Cardiac muscle cell (in vitro differentiated cells and primary cell): ENCODE results near the gene C1orf94. TPM values are rescaled to one million over a fixed set of nuclear protein-coding genes. Genes with fewer than 3 reads are reported as not detected.

Experiments
- DNase-seq, 2 donors: peaks; one replicate each; pipeline versions ENCODE4 v3.0.0 to v3.0.0-alpha.2; 2010 to 2017; ENCODE audit warnings: low read depth in 1 of 2, low spot score in 1 of 2
- H3K27ac ChIP-seq: fragments of 200-600 bp; sonication (generic); 2 replicates; pipeline ENCODE4 v1.5.1; 2016
- H3K27me3 ChIP-seq: fragments of 200-600 bp; sonication (generic); 2 replicates; pipeline ENCODE4 v1.6.0; 2016; ENCODE audit warnings: control low read depth
- H3K36me3 ChIP-seq: fragments of 200-600 bp; sonication (generic); 2 replicates; pipeline ENCODE4 v1.5.1; 2016; ENCODE audit warnings: control low read depth
- H3K4me1 ChIP-seq: fragments of 200-600 bp; sonication (generic); 2 replicates; pipeline ENCODE4 v1.8.1; 2017; ENCODE audit warnings: low read depth, mild to moderate bottlenecking, mixed run types
- H3K4me3 ChIP-seq: fragments of 200-600 bp; sonication (generic); 2 replicates; pipeline ENCODE4 v1.5.1; 2016; ENCODE audit warnings: mild to moderate bottlenecking
- H3K9me3 ChIP-seq: fragments of 200-600 bp; sonication (generic); 2 replicates; pipeline ENCODE4 v1.5.1; 2017; ENCODE audit warnings: low read depth, mild to moderate bottlenecking, control low read depth
- polyA plus RNA-seq: library from polyadenylated mRNA; unstranded; fragments of >200 nt; fragmentation: Nextera tagmentation; extraction: Ambion mirVana; gene quantifications from 2 replicates; pipeline ENCODE4 v1.2.1, GENCODE V29; 2016
- total RNA-seq: library from RNA; depleted of rRNA; stranded (reverse); fragments of >200 nt; gene quantifications from 2 replicates; pipeline ENCODE4 v1.2.3, GENCODE V29; 2016
- TF ChIP-seq, protein P1 (sequence below): IDR thresholded peaks from 2 replicates; pipeline ENCODE4 v1.5.1; 2012; ENCODE audit warnings: low read depth, mild to moderate bottlenecking, low read length

C1orf94 gene
- total and polyA plus RNA-seq, 2 experiments from 2014 or later = not detected

- no peaks in the 10 kb centered on the region for H3K4me1 ChIP-seq
- H3K4me3 ChIP-seq = no peak overlapping the region
- TF ChIP-seq, protein P1, sequence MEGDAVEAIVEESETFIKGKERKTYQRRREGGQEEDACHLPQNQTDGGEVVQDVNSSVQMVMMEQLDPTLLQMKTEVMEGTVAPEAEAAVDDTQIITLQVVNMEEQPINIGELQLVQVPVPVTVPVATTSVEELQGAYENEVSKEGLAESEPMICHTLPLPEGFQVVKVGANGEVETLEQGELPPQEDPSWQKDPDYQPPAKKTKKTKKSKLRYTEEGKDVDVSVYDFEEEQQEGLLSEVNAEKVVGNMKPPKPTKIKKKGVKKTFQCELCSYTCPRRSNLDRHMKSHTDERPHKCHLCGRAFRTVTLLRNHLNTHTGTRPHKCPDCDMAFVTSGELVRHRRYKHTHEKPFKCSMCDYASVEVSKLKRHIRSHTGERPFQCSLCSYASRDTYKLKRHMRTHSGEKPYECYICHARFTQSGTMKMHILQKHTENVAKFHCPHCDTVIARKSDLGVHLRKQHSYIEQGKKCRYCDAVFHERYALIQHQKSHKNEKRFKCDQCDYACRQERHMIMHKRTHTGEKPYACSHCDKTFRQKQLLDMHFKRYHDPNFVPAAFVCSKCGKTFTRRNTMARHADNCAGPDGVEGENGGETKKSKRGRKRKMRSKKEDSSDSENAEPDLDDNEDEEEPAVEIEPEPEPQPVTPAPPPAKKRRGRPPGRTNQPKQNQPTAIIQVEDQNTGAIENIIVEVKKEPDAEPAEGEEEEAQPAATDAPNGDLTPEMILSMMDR = no peak
- H3K9me3 ChIP-seq = no peaks in the 10 kb centered on the region
- DNase-seq = no peak
- H3K36me3 ChIP-seq = no peaks in the 10 kb centered on the region
- H3K27ac ChIP-seq = no peak overlapping the region
- H3K27me3 ChIP-seq = peaks cover 24% of the 10 kb centered on the region
These were observed 11.7 kb downstream of the C1orf94 start for GRCh38 chr1:34188418-34188817.

- no peak overlapping the region for H3K4me3 ChIP-seq
- DNase-seq = no peak
- no peaks in the 10 kb centered on the region for H3K9me3 ChIP-seq
- H3K27ac ChIP-seq = no peak overlapping the region
- no peaks in the 10 kb centered on the region for H3K36me3 ChIP-seq
- H3K4me1 ChIP-seq = no peaks in the 10 kb centered on the region
- peaks cover 24% of the 10 kb centered on the region for H3K27me3 ChIP-seq
- TF ChIP-seq, protein P1 = no peak
These were observed 12.3 kb downstream of the C1orf94 start for GRCh38 chr1:34188985-34189384.

DNA sequence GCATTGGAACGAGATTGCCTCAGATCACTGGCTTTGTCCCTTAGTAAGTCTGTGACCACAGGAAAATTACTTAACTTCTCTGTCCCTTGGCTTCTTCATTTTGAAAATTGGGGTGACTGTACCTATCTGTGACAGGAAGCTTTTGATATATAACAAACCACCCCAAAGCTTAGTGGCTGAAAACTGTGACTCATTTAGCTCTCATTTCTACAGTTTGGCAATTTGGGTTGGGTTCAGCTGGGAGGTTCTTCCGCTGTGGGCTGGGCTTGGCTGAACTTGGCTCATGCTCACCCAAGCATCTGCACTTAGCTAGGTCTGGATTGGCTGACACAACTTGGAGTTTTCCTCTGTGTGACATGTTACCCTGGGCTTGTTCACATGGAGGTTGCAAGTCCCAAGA is 14.0 kb downstream of the C1orf94 start:
- no peak overlapping the region for H3K27ac ChIP-seq
- no peaks in the 10 kb centered on the region for H3K9me3 ChIP-seq
- no peak overlapping the region for H3K4me3 ChIP-seq
- TF ChIP-seq, protein P1 = no peak
- no peaks in the 10 kb centered on the region for H3K4me1 ChIP-seq
- no peaks in the 10 kb centered on the region for H3K36me3 ChIP-seq
- H3K27me3 ChIP-seq = peaks cover 16% of the 10 kb centered on the region
- DNase-seq = no peak

- no peak overlapping the region for H3K27ac ChIP-seq
- TF ChIP-seq, protein P1 = no peak
- no peaks in the 10 kb centered on the region for H3K9me3 ChIP-seq
- H3K4me3 ChIP-seq = no peak overlapping the region
- no peaks in the 10 kb centered on the region for H3K36me3 ChIP-seq
- no peaks in the 10 kb centered on the region for H3K4me1 ChIP-seq
- peaks cover 9% of the 10 kb centered on the region for H3K27me3 ChIP-seq
- no peak for DNase-seq
These were observed 15.9 kb downstream of the C1orf94 start for GRCh38 chr1:34192621-34193020.

DNA sequence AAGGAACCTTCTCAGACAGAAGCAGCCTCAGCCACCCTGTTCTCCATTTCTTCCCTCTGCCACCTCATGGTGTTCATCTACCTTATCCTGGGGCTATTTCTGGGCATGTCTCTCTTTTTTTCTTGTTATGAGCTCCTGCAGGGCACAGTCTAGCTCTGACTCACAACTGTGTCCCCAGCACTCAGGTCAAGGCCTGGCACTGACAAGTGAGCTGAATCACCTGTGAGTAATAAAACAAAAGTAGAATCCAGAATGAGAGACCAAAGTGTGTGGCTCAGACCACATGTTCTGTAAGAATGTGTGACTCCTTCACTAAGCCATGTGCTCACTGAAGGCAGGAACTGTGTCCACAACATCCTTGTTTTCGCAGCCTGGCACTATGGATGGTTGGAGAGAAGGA is 23.2 kb downstream of the C1orf94 start:
- H3K9me3 ChIP-seq = no peaks in the 10 kb centered on the region
- no peak for DNase-seq

More for the DNA sequence above, 23.2 kb downstream of the C1orf94 start:
- Histone ChIP-seq H3K27me3 (no peaks in the 10 kb centered on the region), H3K27ac (no peak overlapping the region), H3K4me1 (no peaks in the 10 kb centered on the region), H3K36me3 (no peaks in the 10 kb centered on the region), H3K4me3 (no peak overlapping the region)
- TF ChIP-seq, protein P1 = no peak
